Muscle of leg (tissue), 11 donors: Measurements from ENCODE around the gene KCNN3. TPM values are rescaled to one million over a fixed set of nuclear protein-coding genes. Genes with fewer than 3 reads are reported as not detected.

Experiments used
- DNase-seq: peaks from one replicate; pipeline ENCODE4 v3.0.0; 2013
- H3K27ac ChIP-seq: one replicate; pipeline ENCODE4 v1.5.1; 2013; ENCODE audit warnings: mild to moderate bottlenecking, low read length, control low read depth
- H3K27me3 ChIP-seq: one replicate; pipeline ENCODE4 v1.6.1; 2013; ENCODE audit warnings: low read length; ENCODE audit not compliant: control insufficient read depth, insufficient read depth
- H3K36me3 ChIP-seq: one replicate; pipeline ENCODE4 v1.6.1; 2013; ENCODE audit warnings: low read length; ENCODE audit not compliant: control insufficient read depth, insufficient read depth
- H3K4me1 ChIP-seq: one replicate; pipeline ENCODE4 v1.6.1; 2013; ENCODE audit warnings: low read length; ENCODE audit not compliant: control insufficient read depth, insufficient read depth
- H3K4me3 ChIP-seq: one replicate; pipeline ENCODE4 v1.5.1; 2013; ENCODE audit warnings: low read length, control low read depth
- H3K9me3 ChIP-seq: replicated peaks from 2 replicates; pipeline ENCODE4 v1.6.1; 2013; ENCODE audit warnings: low read depth, low read length; ENCODE audit not compliant: control insufficient read depth
- WGBS: methylation state at CpG from one replicate; pipeline ENCODE4 v1.1.5; 2013; ENCODE audit warnings: missing lambda C conversion rate; ENCODE audit not compliant: insufficient coverage; 5-methylcytosine and 5-hydroxymethylcytosine counted together
- polyA plus RNA-seq, 8 donors: library from polyadenylated mRNA; unstranded; fragments of 120-200 nt; gene quantifications; one replicate each; pipeline versions ENCODE4 v1.2.1 to v1.2.3, GENCODE V29; 2013; ENCODE audit warnings: inconsistent platforms in 1 of 8, low replicate concordance in 1 of 8; ENCODE audit not compliant: insufficient read length in 8 of 8, insufficient read depth in 1 of 8
- total RNA-seq: library from RNA; stranded (reverse); fragments of 120-200 nt; gene quantifications from one replicate; pipeline ENCODE4 v1.2.4, GENCODE V29; 2013

The KCNN3 gene
- total and polyA plus RNA-seq, 9 donors = 5.1 to 9.6 (median 7.5) TPM

- peaks cover 33% of the 10 kb centered on the region for H3K4me1 ChIP-seq
- peaks cover 5% of the 10 kb centered on the region for H3K9me3 ChIP-seq
- WGBS = 80% methylated on average over 3 of the region's 7 CpGs
- no peak overlapping the region for H3K4me3 ChIP-seq
- H3K27me3 ChIP-seq = peaks cover 2% of the 10 kb centered on the region
- H3K36me3 ChIP-seq = peaks cover 6% of the 10 kb centered on the region
- DNase-seq = no peak
- no peak overlapping the region for H3K27ac ChIP-seq
These were observed 95.8 kb downstream of the KCNN3 start for GRCh38 chr1:154774175-154774855.

- DNase-seq = no peak
- peaks cover 2% of the 10 kb centered on the region for H3K27me3 ChIP-seq
- H3K9me3 ChIP-seq = no peaks in the 10 kb centered on the region
- H3K4me3 ChIP-seq = no peak overlapping the region
- H3K27ac ChIP-seq = no peak overlapping the region
- no CpG with 5 or more reads among the region's 2 CpGs for WGBS
- peaks cover 10% of the 10 kb centered on the region for H3K36me3 ChIP-seq
- H3K4me1 ChIP-seq = peaks cover 38% of the 10 kb centered on the region
These were observed 96.5 kb downstream of the KCNN3 start for GRCh38 chr1:154773551-154773950.

- Histone ChIP-seq H3K27me3 (peaks cover 2% of the 10 kb centered on the region), H3K4me3 (no peak overlapping the region), H3K27ac (no peak overlapping the region), H3K36me3 (peaks cover 10% of the 10 kb centered on the region), H3K9me3 (no peaks in the 10 kb centered on the region), H3K4me1 (peaks cover 45% of the 10 kb centered on the region)
- DNase-seq = no peak
- 53% methylated on average over 4 of the region's 17 CpGs for WGBS
These were observed 97.2 kb downstream of the KCNN3 start for GRCh38 chr1:154772606-154773506.

GRCh38 chr1:154772056-154772455, 98.0 kb downstream of the KCNN3 start:
- 95% methylated on average over 23 of the region's 23 CpGs for WGBS
- DNase-seq = no peak
- H3K4me3 ChIP-seq = no peak overlapping the region
- no peak overlapping the region for H3K27ac ChIP-seq
- H3K36me3 ChIP-seq = peaks cover 10% of the 10 kb centered on the region
- no peaks in the 10 kb centered on the region for H3K9me3 ChIP-seq
- peaks cover 53% of the 10 kb centered on the region for H3K4me1 ChIP-seq
- H3K27me3 ChIP-seq = peaks cover 2% of the 10 kb centered on the region

- Histone ChIP-seq H3K4me3 (no peak overlapping the region), H3K36me3 (peaks cover 10% of the 10 kb centered on the region), H3K4me1 (peaks cover 56% of the 10 kb centered on the region), H3K27me3 (no peaks in the 10 kb centered on the region), H3K27ac (no peak overlapping the region), H3K9me3 (no peaks in the 10 kb centered on the region)
- WGBS = no CpG with 5 or more reads among the region's 4 CpGs
- DNase-seq = no peak
These were observed 99.0 kb downstream of the KCNN3 start for GRCh38 chr1:154770897-154771594.

DNA sequence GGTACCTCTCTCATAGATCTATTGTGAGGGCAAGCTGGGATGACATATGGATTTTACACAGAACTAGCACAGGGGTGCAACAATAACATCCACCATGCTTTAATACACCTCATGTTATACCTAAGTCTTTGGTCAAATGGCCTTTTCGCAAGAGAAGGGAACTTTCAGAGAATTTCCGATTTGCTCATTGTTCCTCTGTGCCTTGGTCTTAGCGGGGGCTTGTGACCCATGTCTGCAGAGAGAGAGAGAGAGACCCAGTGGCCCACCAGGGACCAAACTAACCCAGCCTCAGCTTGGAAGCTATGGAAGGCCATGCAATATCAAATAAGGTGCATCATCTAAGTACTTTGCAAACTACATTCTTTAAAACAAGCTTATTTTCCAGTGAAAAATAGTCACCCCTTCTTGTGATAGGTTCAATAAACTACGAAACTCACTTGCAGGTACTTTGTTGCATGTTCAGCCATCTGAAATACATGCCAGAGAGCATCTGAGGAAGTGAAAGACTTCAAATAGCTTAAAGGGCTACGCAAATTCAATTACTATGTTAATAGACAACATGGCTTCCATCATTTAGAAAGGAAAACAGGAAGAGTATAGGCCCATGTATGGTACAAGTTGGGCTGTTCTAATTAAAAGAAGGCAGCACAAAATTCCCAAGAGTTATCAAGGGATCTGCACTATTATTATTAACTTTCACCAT, 100.7 kb downstream of the KCNN3 start:
- Histone ChIP-seq H3K36me3 (peaks cover 10% of the 10 kb centered on the region), H3K9me3 (no peaks in the 10 kb centered on the region), H3K27me3 (no peaks in the 10 kb centered on the region), H3K27ac (no peak overlapping the region), H3K4me3 (no peak overlapping the region), H3K4me1 (peaks cover 40% of the 10 kb centered on the region)
- no CpG with 5 or more reads among the region's 5 CpGs for WGBS
- no peak for DNase-seq

- peaks cover 2% of the 10 kb centered on the region for H3K27me3 ChIP-seq
- H3K27ac ChIP-seq = peak overlapping the region; percentile 92
- DNase-seq = peak; percentile 71
- peaks cover 10% of the 10 kb centered on the region for H3K36me3 ChIP-seq
- H3K9me3 ChIP-seq = no peaks in the 10 kb centered on the region
- peaks cover 33% of the 10 kb centered on the region for H3K4me1 ChIP-seq
- H3K4me3 ChIP-seq = no peak overlapping the region
- 24% methylated on average over 4 of the region's 8 CpGs for WGBS
These were observed 101.5 kb downstream of the KCNN3 start for GRCh38 chr1:154768456-154769125.

- Histone ChIP-seq H3K27me3 (peaks cover 2% of the 10 kb centered on the region), H3K27ac (peak overlapping the region; percentile 92), H3K9me3 (no peaks in the 10 kb centered on the region), H3K4me3 (no peak overlapping the region), H3K36me3 (peaks cover 10% of the 10 kb centered on the region), H3K4me1 (peaks cover 27% of the 10 kb centered on the region)
- WGBS = 62% methylated on average over 5 of the region's 9 CpGs
- peak; percentile 91 for DNase-seq
These were observed 102.5 kb downstream of the KCNN3 start for GRCh38 chr1:154767315-154768240.
